G401 (cell line): ENCODE data around the gene EPB41L1. TPM values are rescaled to one million over a fixed set of nuclear protein-coding genes. Genes with fewer than 3 reads are reported as not detected.
A peak's percentile ranks its signal among the peaks of the same experiment; 100 is the strongest.

Experiments used
- DNase-seq: peaks from one replicate; pipeline ENCODE4 v3.0.0-alpha.2; 2015; ENCODE audit warnings: low spot score
- in situ Hi-C: cut with HindIII; loops from 2 replicates; pipeline ENCODE4 v1.10.0; 2016; ENCODE audit warnings: low sequenced_read_pairs, mixed read lengths
- total RNA-seq: library from RNA; depleted of rRNA; stranded (reverse); fragments of >200 nt; shearing (Covaris generic); gene quantifications from 2 replicates; pipeline ENCODE4 v1.2.3, GENCODE V29; 2014

The EPB41L1 gene
- total RNA-seq, 1 experiment from 2014 or later = 22.7 TPM

GRCh38 chr20:36180323-36180722 lies 25.8 kb downstream of the EPB41L1 start:
- no peak for DNase-seq
- in situ Hi-C loops = no loop called here

DNA sequence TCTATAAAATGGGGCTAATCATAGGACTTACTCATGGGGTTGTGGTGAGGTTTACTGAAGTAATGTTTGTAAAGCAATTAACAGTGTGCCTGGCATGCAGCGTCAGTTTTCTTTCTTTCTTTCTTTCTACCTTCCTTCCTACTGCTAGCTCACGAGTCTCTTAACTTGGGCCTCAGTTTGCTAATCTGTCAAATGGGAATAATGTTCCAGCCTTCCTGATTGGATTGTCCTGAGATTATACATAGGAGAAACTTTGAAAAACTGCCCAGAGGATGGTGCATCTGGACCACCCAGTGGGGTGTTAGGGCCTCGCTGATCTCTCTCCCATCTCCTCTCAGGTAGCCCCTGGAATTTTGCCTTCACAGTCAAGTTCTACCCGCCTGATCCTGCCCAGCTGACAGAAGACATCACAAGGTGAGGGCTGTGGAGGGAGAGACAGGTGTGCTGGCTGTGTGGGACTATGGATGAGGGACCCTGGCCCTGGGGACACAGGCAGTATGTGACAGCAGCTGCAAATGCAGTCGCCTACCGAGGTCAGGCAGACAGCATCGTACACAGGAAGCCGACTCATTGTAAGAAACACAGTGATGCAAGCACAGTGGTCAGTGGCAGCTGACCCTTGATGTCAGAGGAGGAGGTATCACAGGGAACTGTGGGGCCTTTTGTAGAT lies 27.5 kb downstream of the EPB41L1 start:
- no peak for DNase-seq
- in situ Hi-C loops = no loop called here

DNA sequence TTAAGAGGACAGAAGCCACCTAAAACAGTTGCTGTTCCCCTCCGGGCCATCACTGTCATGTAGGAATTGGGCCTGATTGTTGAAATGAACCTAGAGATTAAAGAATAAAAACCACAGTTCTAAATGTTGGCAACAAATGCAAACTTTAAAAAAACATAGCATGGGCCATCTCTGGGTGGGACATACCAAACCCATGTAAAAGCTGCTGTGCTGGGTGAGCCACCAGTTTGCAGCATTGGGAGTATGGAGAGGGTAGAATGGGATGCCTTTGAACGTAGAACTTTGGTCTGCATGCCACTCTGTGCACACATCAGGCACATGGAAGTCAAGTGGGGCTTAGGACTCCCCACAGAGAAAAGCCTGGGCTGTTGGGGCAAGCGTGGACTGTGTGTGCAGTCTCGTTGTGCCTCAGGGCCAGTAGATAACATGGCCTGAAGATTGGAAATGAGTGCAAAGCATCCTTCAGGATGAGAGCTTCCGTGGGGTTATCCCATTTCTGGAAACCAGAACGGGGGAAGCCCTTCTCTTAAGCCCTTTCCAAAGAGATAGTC lies 28.1 kb downstream of the EPB41L1 start:
- in situ Hi-C loops = no loop called here

GRCh38 chr20:36183155-36183944 lies 28.8 kb downstream of the EPB41L1 start:
- DNase-seq = no peak
- in situ Hi-C loops = no loop called here

More for the DNA sequence above, 28.1 kb downstream of the EPB41L1 start:
- DNase-seq = no peak

- in situ Hi-C loops = no loop called here
- DNase-seq = no peak
These were observed 30.6 kb downstream of the EPB41L1 start for GRCh38 chr20:36184816-36185776.

- no peak for DNase-seq
- in situ Hi-C loops = no loop called here
These were observed 39.6 kb downstream of the EPB41L1 start for GRCh38 chr20:36193977-36194712.

GRCh38 chr20:36196676-36197075 lies 42.1 kb downstream of the EPB41L1 start:
- in situ Hi-C loops = no loop called here
- DNase-seq = no peak

DNA sequence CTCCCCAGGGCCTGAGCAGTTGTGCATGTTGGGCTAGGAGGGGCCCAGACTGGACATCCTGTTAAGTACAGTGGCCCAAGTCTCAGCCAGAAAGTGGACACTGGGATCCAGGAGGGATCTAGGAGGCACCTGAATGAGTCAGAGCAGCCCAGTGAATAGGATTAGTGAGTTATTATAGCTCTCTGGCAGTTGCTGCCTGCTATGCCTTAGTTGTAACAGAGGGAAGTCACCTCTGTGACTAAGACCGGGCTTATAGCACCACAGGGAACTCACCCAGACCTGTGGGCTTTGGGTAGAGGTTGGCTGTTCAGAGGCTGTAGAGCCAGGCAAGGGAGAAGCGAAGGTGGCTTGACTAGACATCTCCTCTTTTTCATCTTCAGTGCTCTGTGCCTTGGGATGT lies 42.7 kb downstream of the EPB41L1 start:
- in situ Hi-C loops = no loop called here
- no peak for DNase-seq

DNA sequence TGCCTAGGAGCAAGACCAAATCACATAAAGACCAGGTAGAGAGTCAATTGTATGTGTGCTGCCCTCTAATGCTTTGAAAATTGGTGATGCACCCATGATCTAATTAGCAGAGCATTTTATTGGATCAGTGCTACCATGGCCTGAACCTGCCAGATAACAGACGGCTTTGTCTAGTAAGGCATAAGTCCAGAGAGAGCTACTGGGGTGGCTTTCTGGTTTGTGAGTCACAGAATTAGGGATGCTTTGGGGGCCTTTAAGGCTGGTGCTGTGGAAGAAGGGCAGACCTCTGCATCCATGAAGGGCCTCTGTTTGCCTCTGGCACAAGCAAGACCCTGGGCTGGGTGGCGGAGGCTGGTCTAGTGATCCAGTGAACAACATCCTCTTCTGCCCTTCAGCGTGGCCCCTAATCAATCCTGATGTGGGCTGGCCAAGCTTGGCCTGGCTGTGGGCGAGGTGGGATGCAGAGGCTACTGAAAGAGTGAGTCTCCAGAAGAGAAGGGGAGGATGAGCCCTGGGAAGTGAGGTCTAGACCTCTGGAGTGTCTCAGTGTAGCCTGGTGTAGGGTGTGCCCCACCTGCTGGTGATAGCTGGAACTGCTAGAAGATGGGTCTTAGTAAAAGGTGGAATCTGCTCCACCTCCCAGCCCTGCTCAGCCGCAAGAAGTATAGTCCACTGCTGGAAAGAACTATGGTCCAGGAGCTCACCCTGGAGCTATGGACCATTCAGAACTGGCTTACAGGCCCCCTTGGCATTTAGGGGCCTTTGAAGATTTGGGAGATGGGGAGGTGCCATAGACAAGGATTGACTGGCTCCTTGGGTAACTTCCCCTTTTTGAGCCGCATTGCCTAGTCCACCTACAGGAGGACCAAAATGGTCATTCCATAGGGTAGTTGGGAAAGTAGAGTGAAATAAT lies 45.1 kb downstream of the EPB41L1 start:
- in situ Hi-C loops = no loop called here

GRCh38 chr20:36200451-36200850 lies 45.9 kb downstream of the EPB41L1 start:
- DNase-seq = no peak
- in situ Hi-C loops = no loop called here

More for the DNA sequence above, 45.1 kb downstream of the EPB41L1 start:
- DNase-seq = peak; percentile 88

GRCh38 chr20:36201198-36201597 lies 46.7 kb downstream of the EPB41L1 start:
- in situ Hi-C loops = no loop called here

GRCh38 chr20:36202891-36203338 lies 48.4 kb downstream of the EPB41L1 start:
- in situ Hi-C loops = no loop called here
- DNase-seq = peak; percentile 59

More at GRCh38 chr20:36201198-36201597, 46.7 kb downstream of the EPB41L1 start:
- DNase-seq = no peak

DNA sequence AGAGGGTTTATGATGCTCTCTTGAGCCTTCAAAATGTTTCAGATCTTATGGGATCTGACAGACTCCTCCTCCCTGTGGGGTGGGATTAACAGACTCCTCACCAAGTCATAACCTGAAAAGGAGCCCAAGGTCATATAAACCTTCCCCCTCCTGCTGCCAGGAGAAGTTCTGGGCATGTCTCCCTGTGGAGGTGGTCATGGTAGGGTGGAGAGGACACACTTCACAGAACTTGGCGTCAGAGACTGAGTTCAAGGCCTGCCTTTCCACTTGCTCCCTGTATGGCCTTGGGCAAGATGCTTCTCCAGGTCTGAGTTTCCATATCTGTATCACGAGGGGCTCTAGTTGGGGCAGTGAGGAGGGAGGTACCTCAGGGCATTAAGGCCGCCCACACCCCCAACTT lies 49.3 kb downstream of the EPB41L1 start:
- in situ Hi-C loops = no loop called here
- DNase-seq = no peak

GRCh38 chr20:36205026-36205425 lies 50.5 kb downstream of the EPB41L1 start:
- no peak for DNase-seq
- in situ Hi-C loops = no loop called here

DNA sequence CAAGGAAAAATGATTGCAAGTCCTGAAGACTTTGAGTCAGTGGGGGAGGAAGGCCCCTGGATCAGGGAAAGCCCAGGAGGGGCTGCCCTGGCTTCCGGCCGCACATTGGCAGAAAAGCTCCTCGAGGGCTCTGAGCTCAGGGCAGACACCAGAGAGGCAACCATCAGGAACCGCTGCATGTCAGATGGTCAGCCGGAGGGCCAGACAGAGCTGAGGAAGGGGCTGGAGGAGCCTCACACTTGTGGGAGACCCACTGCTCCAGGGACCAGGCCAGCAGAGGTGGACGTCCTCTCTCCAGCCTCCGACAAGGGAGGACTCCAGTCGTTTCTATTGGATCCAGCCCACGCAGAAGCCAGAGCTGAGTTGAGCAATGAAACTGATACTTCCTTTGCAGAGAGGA lies 51.5 kb downstream of the EPB41L1 start:
- in situ Hi-C loops = no loop called here
- DNase-seq = no peak

DNA sequence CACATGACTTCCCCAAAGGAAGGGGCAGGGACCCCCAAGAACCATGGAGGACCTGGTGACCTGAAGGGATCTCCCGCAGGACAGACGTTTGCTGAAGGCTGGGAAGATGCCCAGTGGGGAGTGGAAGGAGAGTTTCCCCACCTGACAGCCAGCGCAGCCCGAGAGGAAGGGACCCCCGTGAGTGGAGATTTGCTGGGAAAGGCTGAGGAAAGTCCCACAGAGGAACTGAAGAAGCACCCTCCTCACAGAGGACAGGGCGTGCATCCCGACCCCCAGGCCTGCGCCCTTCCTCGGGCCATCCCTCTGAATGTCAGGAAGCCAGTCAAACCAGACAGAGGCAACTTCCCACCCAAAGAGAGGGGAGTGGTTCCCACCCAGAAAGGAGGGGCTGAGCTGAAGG lies 52.1 kb downstream of the EPB41L1 start:
- in situ Hi-C loops = no loop called here
- no peak for DNase-seq

GRCh38 chr20:36207602-36208001 lies 53.1 kb downstream of the EPB41L1 start:
- no peak for DNase-seq
- in situ Hi-C loops = no loop called here

DNA sequence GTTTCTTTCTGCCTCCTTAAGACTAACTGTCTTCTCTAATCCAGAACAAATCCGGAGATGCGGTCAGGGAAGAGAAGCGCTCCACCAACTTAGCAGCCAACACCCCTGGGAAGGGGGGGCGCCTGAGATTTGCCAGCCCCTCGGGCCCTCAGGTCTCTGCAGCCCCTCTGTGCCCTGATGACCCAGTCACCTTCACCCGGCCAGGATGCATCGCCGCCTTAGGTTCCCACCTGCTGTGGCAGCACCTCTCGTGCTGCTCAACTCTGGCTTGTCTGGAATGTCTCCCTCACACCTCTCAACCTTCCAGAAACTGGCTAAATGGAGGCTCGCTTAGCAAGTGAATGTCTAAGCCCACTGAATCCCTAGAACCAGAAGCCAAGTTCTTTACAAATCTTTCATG lies 53.7 kb downstream of the EPB41L1 start:
- DNase-seq = no peak
- in situ Hi-C loops = no loop called here
